HCT116 (cell line): ENCODE data around the gene MMRN1. TPM values are rescaled to one million over a fixed set of nuclear protein-coding genes. Genes with fewer than 3 reads are reported as not detected.

Source experiments
- ATAC-seq: fragments of 200-7000 bp; cut with Tn5 transposase; 2 replicates; pipeline ENCODE4 v1.9.1; 2020; ENCODE audit warnings: mild to moderate bottlenecking, moderate library complexity
- BruUV-seq: library from RNA; stranded (reverse); fragments of 400-500 nt; replicated peaks from 2 replicates; lab custom pipeline; 2021; lab: Mats Ljungman, UMichigan
- CTCF ChIA-PET: fragments of 300-600 bp; sonication (Branson Sonifier 250); formaldehyde crosslinking; loops from one replicate; lab custom pipeline; 2021; ENCODE audit warnings: antibody characterized with exemption; lab: Charles Lee
- POLR2A ChIA-PET: fragments of 300-600, 350-600 bp; sonication (Branson Sonifier 250); formaldehyde crosslinking; loops from one replicate; lab custom pipeline; 2021; ENCODE audit warnings: antibody characterized with exemption; lab: Charles Lee
- RAD21 ChIA-PET, 2 experiments: fragments of 300-600 bp; sonication (Branson Sonifier 250); formaldehyde crosslinking; loops; one replicate each; lab custom pipeline; 2023; ENCODE audit warnings: low total read pairs in 2 of 2; ENCODE audit not compliant: uncharacterized antibody in 2 of 2, unreplicated experiment in 2 of 2, low non-redundant PET in 1 of 2; lab: Charles Lee
- DNase-seq: peaks from one replicate; pipeline ENCODE4 v3.0.0-alpha.2; 2010; ENCODE audit warnings: low read depth, low spot score
- H2AFZ ChIP-seq: fragments of 200-600 bp; shearing (Covaris generic), sonication (generic); 2 replicates; pipeline ENCODE4 v1.6.1; 2017; ENCODE audit warnings: low read depth, mixed run types, mixed read lengths, antibody characterized with exemption, low read length; ENCODE audit not compliant: poor library complexity, severe bottlenecking
- H3K27ac ChIP-seq: 2 replicates; pipeline ENCODE4 v1.5.1; 2012; ENCODE audit warnings: low read depth, low read length
- H3K27me3 ChIP-seq: fragments of 200-600 bp; sonication (generic); 2 replicates; pipeline ENCODE4 v1.6.1; 2016; ENCODE audit warnings: mixed run types, low read length, mixed read lengths; ENCODE audit not compliant: insufficient read depth
- H3K36me3 ChIP-seq, 2 experiments: fragments of 200-500 bp in 1 of 2; fragments of 200-600 bp in 1 of 2; sonication (Bioruptor generic) in 1 of 2; sonication (generic) in 1 of 2; 2 replicates each; pipeline versions ENCODE4 v1.5.1 to v1.6.1; 2014 to 2016; ENCODE audit warnings: low read length in 2 of 2, inconsistent platforms in 1 of 2, mixed read lengths in 1 of 2, mixed run types in 1 of 2; ENCODE audit not compliant: insufficient read depth in 2 of 2, control insufficient read depth in 1 of 2
- H3K4me1 ChIP-seq, 2 experiments: fragments of 200-600 bp in 1 of 2; sonication (generic) in 1 of 2; 2 replicates each; pipeline versions ENCODE4 v1.5.1 to v1.6.1; 2012 to 2017; ENCODE audit warnings: low read length in 2 of 2, inconsistent platforms in 1 of 2, mild to moderate bottlenecking in 1 of 2, mixed read lengths in 1 of 2, mixed run types in 1 of 2, moderate library complexity in 1 of 2; ENCODE audit not compliant: insufficient read depth in 2 of 2, control insufficient read depth in 1 of 2
- H3K4me2 ChIP-seq: fragments of 200-600 bp; sonication (generic); 2 replicates; pipeline ENCODE4 v1.6.1; 2017; ENCODE audit warnings: mixed run types, low read length, mixed read lengths
- H3K4me3 ChIP-seq, 2 experiments: fragments of 200-600 bp in 1 of 2; sonication (generic) in 1 of 2; replicated peaks in 1 of 2; 2 replicates each; pipeline ENCODE4 v1.5.1; 2011 to 2016; ENCODE audit warnings: low read length in 2 of 2, control low read depth in 1 of 2, low read depth in 1 of 2, mild to moderate bottlenecking in 1 of 2, mixed read lengths in 1 of 2, mixed run types in 1 of 2
- H3K79me2 ChIP-seq: fragments of 200-600 bp; sonication (generic); 2 replicates; pipeline ENCODE4 v1.6.1; 2017; ENCODE audit warnings: mild to moderate bottlenecking, mixed run types, low read length, moderate library complexity, mixed read lengths; ENCODE audit not compliant: insufficient read depth
- H3K9ac ChIP-seq: fragments of 200-600 bp; sonication (generic); 2 replicates; pipeline ENCODE4 v1.6.1; 2016; ENCODE audit warnings: low read length, mixed read lengths
- H3K9me2 ChIP-seq: fragments of 200-600 bp; sonication (generic), shearing (Covaris generic); 2 replicates; pipeline ENCODE4 v1.6.1; 2017; ENCODE audit warnings: mixed run types, mild to moderate bottlenecking, moderate library complexity; ENCODE audit not compliant: insufficient read depth
- H3K9me3 ChIP-seq, 2 experiments: fragments of 200-500 bp in 1 of 2; fragments of 200-600 bp in 1 of 2; sonication (Bioruptor generic) in 1 of 2; sonication (generic) in 1 of 2; 2 replicates each; pipeline ENCODE4 v1.6.1; 2014 to 2017; ENCODE audit warnings: low read length in 2 of 2, mixed read lengths in 2 of 2, inconsistent platforms in 1 of 2, low read depth in 1 of 2, mild to moderate bottlenecking in 1 of 2, mixed run types in 1 of 2, moderate library complexity in 1 of 2; ENCODE audit not compliant: control insufficient read depth in 1 of 2, insufficient read depth in 1 of 2
- H4K20me1 ChIP-seq: fragments of 200-600 bp; sonication (generic), shearing (Covaris generic); 2 replicates; pipeline ENCODE4 v1.6.1; 2017; ENCODE audit warnings: mixed run types, mild to moderate bottlenecking, moderate library complexity; ENCODE audit not compliant: insufficient read depth
- CBX3 ChIP-seq: IDR thresholded peaks from 2 replicates; pipeline ENCODE4 v1.6.1; 2012; ENCODE audit warnings: low read depth
- CEBPB ChIP-seq: IDR thresholded peaks from 2 replicates; pipeline ENCODE4 v1.6.1; 2012; ENCODE audit warnings: low read depth
- EGR1 ChIP-seq: IDR thresholded peaks from 2 replicates; pipeline ENCODE4 v1.6.1; 2012; ENCODE audit warnings: low read depth
- EZH2 ChIP-seq: fragments of 200-600 bp; sonication (generic); IDR thresholded peaks from 2 replicates; pipeline ENCODE4 v1.6.1; 2017; ENCODE audit warnings: antibody characterized with exemption, mixed run types
- POLR2A ChIP-seq: IDR thresholded peaks from 2 replicates; pipeline ENCODE4 v1.7.0; 2011; ENCODE audit warnings: borderline replicate concordance; ENCODE audit not compliant: insufficient read depth, insufficient read length; ENCODE audit errors: extremely low read depth
- POLR2AphosphoS5 ChIP-seq: IDR thresholded peaks from 2 replicates; pipeline ENCODE4 v1.6.1; 2011; ENCODE audit warnings: mild to moderate bottlenecking, low read depth, low read length, moderate library complexity
- SIN3A ChIP-seq: IDR thresholded peaks from 2 replicates; pipeline ENCODE4 v1.6.1; 2012; ENCODE audit warnings: low read depth
- ZFX ChIP-seq: fragments of 450-650 bp; IDR thresholded peaks from 2 replicates; pipeline ENCODE4 v1.6.1; 2017
- ZNF274 ChIP-seq: fragments of 200-500 bp; sonication (Bioruptor generic); IDR thresholded peaks from 2 replicates; pipeline ENCODE4 v1.6.1; 2014; ENCODE audit warnings: mild to moderate bottlenecking, low read depth, low read length, inconsistent platforms
- intact Hi-C: fragments of 100-400 bp; cut with micrococcal nuclease; formaldehyde crosslinking; loops from 2 replicates; pipeline ENCODE4 v1.10.0; 2022
- total RNA-seq: library from RNA; stranded (reverse); gene quantifications from one replicate; pipeline ENCODE4 v1.2.1, GENCODE V29; 2021; ENCODE audit not compliant: unreplicated experiment
- TF ChIP-seq, protein P1 (sequence below), 3 experiments: fragments of 200-600 bp in 1 of 3; sonication (generic) in 1 of 3; IDR thresholded peaks in 2 of 3; conservative IDR thresholded peaks in 1 of 3; 2 replicates each; pipeline ENCODE4 v1.5.1; 2012 to 2017; ENCODE audit warnings: low read depth in 2 of 3, low read length in 2 of 3, antibody characterized with exemption in 1 of 3, borderline replicate concordance in 1 of 3, control low read depth in 1 of 3, mild to moderate bottlenecking in 1 of 3, mixed read lengths in 1 of 3, mixed run types in 1 of 3, moderate library complexity in 1 of 3; ENCODE audit not compliant: insufficient read depth in 1 of 3
- TF ChIP-seq, protein P2 (sequence below): IDR thresholded peaks from 2 replicates; pipeline ENCODE4 v1.6.1; 2012
- TF ChIP-seq, protein P3 (sequence below): IDR thresholded peaks from 2 replicates; pipeline ENCODE4 v1.6.1; 2012; ENCODE audit warnings: low read depth
- TF ChIP-seq, protein P4 (sequence below): IDR thresholded peaks from 2 replicates; pipeline ENCODE4 v1.6.1; 2012

MMRN1 gene
- total RNA-seq, 1 experiment from 2014 or later = 0.12 TPM

DNA sequence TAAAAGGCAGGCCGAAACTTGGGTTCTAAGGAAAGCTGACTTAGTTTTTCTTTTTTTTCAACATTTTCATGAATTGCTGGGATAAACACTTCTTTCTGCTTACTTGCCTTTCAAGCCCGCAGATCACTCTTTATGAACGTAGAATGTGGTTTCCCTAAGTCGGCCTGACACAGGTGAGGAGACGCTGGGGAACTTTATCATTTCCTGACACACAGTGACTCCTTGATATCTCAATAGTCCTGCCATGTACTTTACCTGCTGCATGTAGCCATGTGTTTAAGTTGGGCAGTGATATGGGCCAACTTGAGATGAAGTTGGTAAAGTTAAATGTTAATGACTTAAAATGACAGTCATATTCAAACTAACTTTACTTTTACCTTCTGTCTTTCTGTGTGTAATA, 31.1 kb upstream of the MMRN1 start:
- no peaks in the 10 kb centered on the region for H3K9me3 ChIP-seq
- H3K27ac ChIP-seq = no peak overlapping the region
- ATAC-seq (no peak), DNase-seq (no peak)
- RAD21 ChIA-PET = no interaction called here
- no peaks in the 10 kb centered on the region for H3K9me2 ChIP-seq
- H3K79me2 ChIP-seq = no peaks in the 10 kb centered on the region
- H3K36me3 ChIP-seq = no peaks in the 10 kb centered on the region
- intact Hi-C loops = no loop called here
- no TSS peak for BruUV-seq
- H3K27me3 ChIP-seq = no peaks in the 10 kb centered on the region
- CTCF ChIA-PET = no interaction called here
- TF ChIP-seq ZFX = no peak
- TF ChIP-seq ZNF274 = no peak
- TF ChIP-seq, protein P1, sequence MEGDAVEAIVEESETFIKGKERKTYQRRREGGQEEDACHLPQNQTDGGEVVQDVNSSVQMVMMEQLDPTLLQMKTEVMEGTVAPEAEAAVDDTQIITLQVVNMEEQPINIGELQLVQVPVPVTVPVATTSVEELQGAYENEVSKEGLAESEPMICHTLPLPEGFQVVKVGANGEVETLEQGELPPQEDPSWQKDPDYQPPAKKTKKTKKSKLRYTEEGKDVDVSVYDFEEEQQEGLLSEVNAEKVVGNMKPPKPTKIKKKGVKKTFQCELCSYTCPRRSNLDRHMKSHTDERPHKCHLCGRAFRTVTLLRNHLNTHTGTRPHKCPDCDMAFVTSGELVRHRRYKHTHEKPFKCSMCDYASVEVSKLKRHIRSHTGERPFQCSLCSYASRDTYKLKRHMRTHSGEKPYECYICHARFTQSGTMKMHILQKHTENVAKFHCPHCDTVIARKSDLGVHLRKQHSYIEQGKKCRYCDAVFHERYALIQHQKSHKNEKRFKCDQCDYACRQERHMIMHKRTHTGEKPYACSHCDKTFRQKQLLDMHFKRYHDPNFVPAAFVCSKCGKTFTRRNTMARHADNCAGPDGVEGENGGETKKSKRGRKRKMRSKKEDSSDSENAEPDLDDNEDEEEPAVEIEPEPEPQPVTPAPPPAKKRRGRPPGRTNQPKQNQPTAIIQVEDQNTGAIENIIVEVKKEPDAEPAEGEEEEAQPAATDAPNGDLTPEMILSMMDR (IDR thresholded peaks at IDR 0.05 in 2 of 3, conservative IDR thresholded peaks at IDR 0.05 in 1 of 3; ENCODE audit: borderline replicate concordance in 1 of 3, insufficient read depth in 1 of 3, low read depth in 2 of 3, low read length in 2 of 3) = no peak
- no peak for TF ChIP-seq POLR2A
- TF ChIP-seq, protein P2, sequence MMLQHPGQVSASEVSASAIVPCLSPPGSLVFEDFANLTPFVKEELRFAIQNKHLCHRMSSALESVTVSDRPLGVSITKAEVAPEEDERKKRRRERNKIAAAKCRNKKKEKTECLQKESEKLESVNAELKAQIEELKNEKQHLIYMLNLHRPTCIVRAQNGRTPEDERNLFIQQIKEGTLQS = no peak
- TF ChIP-seq, protein P3, sequence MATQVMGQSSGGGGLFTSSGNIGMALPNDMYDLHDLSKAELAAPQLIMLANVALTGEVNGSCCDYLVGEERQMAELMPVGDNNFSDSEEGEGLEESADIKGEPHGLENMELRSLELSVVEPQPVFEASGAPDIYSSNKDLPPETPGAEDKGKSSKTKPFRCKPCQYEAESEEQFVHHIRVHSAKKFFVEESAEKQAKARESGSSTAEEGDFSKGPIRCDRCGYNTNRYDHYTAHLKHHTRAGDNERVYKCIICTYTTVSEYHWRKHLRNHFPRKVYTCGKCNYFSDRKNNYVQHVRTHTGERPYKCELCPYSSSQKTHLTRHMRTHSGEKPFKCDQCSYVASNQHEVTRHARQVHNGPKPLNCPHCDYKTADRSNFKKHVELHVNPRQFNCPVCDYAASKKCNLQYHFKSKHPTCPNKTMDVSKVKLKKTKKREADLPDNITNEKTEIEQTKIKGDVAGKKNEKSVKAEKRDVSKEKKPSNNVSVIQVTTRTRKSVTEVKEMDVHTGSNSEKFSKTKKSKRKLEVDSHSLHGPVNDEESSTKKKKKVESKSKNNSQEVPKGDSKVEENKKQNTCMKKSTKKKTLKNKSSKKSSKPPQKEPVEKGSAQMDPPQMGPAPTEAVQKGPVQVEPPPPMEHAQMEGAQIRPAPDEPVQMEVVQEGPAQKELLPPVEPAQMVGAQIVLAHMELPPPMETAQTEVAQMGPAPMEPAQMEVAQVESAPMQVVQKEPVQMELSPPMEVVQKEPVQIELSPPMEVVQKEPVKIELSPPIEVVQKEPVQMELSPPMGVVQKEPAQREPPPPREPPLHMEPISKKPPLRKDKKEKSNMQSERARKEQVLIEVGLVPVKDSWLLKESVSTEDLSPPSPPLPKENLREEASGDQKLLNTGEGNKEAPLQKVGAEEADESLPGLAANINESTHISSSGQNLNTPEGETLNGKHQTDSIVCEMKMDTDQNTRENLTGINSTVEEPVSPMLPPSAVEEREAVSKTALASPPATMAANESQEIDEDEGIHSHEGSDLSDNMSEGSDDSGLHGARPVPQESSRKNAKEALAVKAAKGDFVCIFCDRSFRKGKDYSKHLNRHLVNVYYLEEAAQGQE = no peak
- TF ChIP-seq CEBPB = no peak
- no peak for TF ChIP-seq EGR1
- TF ChIP-seq CBX3 = no peak
- no peak for TF ChIP-seq POLR2AphosphoS5
- TF ChIP-seq, protein P4, sequence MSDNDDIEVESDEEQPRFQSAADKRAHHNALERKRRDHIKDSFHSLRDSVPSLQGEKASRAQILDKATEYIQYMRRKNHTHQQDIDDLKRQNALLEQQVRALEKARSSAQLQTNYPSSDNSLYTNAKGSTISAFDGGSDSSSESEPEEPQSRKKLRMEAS = no peak
- no peak for TF ChIP-seq SIN3A
- TF ChIP-seq EZH2 = no peak
- H3K4me1 ChIP-seq = no peaks in the 10 kb centered on the region
- H3K4me3 ChIP-seq = no peak overlapping the region
- H2AFZ ChIP-seq = no peak overlapping the region
- POLR2A ChIA-PET = no interaction called here
- no peak overlapping the region for H3K4me2 ChIP-seq
- no peaks in the 10 kb centered on the region for H4K20me1 ChIP-seq
- H3K9ac ChIP-seq = no peak overlapping the region
